Uterus (tissue), 2 donors: Measurements from ENCODE around the gene NKIRAS2.

ENCODE experiments used
- POLR2A ChIP-seq, 2 donors: fragments of 450-650 bp; IDR thresholded peaks; one replicate each; pipeline ENCODE4 v1.6.1; 2016; ENCODE audit warnings: antibody characterized with exemption in 2 of 2, mild to moderate bottlenecking in 1 of 2, moderate library complexity in 1 of 2
- TF ChIP-seq, protein P1 (sequence below), 4 experiments: fragments of 200-600 bp in 2 of 4; fragments of 450-650 bp in 2 of 4; sonication (generic) in 2 of 4; IDR thresholded peaks; one replicate each; pipeline ENCODE4 v1.5.1; 2016 to 2019; ENCODE audit warnings: antibody characterized with exemption in 4 of 4, mild to moderate bottlenecking in 2 of 4, moderate library complexity in 1 of 4

DNA sequence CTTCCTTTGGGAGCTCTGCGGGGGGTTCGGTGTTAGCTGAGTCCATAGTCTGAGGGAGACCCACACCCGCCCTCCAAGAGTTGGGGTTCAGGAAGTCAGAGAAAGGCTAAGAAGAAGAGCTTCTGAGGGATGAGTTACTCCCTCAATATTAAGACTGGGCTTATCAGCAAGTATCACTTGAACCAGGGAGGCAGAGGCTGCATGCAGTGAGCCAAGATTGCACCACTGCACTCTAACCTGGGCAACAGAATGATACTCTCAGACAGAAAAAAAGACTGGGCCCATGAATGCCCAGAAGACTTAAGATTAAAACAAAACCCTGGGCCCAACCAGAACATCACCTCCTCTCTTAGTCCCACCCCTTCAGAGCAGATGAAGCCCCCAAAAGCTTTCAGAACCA lies 6.0 kb downstream of the NKIRAS2 start:
- TF ChIP-seq, protein P1, sequence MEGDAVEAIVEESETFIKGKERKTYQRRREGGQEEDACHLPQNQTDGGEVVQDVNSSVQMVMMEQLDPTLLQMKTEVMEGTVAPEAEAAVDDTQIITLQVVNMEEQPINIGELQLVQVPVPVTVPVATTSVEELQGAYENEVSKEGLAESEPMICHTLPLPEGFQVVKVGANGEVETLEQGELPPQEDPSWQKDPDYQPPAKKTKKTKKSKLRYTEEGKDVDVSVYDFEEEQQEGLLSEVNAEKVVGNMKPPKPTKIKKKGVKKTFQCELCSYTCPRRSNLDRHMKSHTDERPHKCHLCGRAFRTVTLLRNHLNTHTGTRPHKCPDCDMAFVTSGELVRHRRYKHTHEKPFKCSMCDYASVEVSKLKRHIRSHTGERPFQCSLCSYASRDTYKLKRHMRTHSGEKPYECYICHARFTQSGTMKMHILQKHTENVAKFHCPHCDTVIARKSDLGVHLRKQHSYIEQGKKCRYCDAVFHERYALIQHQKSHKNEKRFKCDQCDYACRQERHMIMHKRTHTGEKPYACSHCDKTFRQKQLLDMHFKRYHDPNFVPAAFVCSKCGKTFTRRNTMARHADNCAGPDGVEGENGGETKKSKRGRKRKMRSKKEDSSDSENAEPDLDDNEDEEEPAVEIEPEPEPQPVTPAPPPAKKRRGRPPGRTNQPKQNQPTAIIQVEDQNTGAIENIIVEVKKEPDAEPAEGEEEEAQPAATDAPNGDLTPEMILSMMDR (IDR thresholded peaks at IDR 0.05): no peak
- no peak for TF ChIP-seq POLR2A (IDR thresholded peaks at IDR 0.05)
